Adrenal gland (tissue), 5 donors: ENCODE data around the gene MRPL28.

Experiments
- CTCF ChIP-seq, 6 experiments: fragments of 450-650 bp in 4 of 6; fragments of 200-600 bp in 2 of 6; sonication (generic) in 1 of 6; IDR thresholded peaks; 1 replicate in 5 of 6; 2 replicates in 1 of 6; pipeline versions ENCODE4 v1.5.1 to v1.8.0; 2016 to 2021; ENCODE audit warnings: antibody characterized with exemption in 6 of 6, mild to moderate bottlenecking in 2 of 6, moderate library complexity in 1 of 6
- POLR2A ChIP-seq, 2 donors: fragments of 450-650 bp; IDR thresholded peaks; one replicate each; pipeline ENCODE4 v1.6.1; 2017; ENCODE audit warnings: antibody characterized with exemption in 2 of 2, mild to moderate bottlenecking in 2 of 2, moderate library complexity in 1 of 2
- donor health status: DM: no; HTN: no; CAD: no.

GRCh38 chr16:400061-400591 lies 29.8 kb upstream of the MRPL28 start:
- TF ChIP-seq POLR2A (IDR thresholded peaks at IDR 0.05) (no peak), CTCF (IDR thresholded peaks at IDR 0.05) (no peak)
